ENCODE results near the gene CUL4A. TPM values are rescaled to one million over a fixed set of nuclear protein-coding genes. Genes with fewer than 3 reads are reported as not detected.

The CUL4A gene
- total RNA-seq, 2 donors from 2014 or later = 51.4 to 86.2 TPM

GRCh38 chr13:113170511-113170910, 38.9 kb upstream of the CUL4A start:
- Mint-ChIP-seq H3K4me3 (no peak overlapping the region), H3K4me1 (ENCODE audit: low read depth in 2 of 2) (peaks cover 14 to 52% of the 10 kb centered on the region in 2 donors), H3K36me3 (peaks cover 16% of the 10 kb centered on the region), H3K9me3 (no peaks in the 10 kb centered on the region), H3K27ac (no peak overlapping the region), H3K27me3 (no peaks in the 10 kb centered on the region)
- ATAC-seq (no peak), DNase-seq (ENCODE audit: low spot score) (no peak)

DNA sequence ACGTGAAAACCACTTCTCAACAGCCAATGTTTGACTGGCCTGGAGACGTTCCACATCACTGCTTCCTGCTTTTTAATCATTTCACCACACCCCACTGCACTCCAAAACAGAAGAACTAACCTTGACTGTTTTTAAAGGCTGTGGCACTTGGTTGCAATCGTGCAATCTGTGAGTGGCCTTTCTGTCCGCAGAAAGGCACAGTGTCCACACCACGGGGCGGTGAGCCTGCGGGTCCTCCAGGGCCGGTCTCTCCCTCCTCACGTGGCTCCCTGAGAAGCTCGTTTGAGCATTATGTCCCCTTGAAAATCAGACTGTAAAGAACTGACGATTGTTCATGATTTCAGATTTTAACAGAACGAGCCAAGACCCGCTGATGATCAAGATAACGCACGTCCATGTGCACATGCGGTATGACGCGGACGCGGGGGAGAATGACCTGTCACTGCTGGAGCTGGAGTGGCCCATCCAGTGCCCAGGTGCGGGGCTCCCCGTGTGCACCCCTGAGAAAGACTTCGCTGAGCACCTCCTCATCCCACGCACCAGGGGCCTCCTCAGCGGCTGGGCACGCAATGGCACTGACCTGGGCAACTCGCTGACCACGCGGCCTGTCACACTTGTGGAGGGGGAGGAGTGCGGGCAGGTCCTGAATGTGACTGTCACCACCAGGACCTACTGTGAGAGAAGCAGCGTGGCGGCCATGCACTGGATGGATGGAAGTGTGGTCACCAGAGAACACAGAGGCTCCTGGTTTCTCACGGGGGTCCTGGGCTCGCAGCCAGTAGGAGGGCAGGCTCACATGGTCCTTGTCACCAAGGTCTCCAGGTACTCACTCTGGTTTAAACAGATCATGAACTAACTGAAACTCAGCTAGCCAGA, 37.9 kb upstream of the CUL4A start:
- Mint-ChIP-seq H3K27me3 (no peaks in the 10 kb centered on the region), H3K9me3 (no peaks in the 10 kb centered on the region), H3K27ac (no peak overlapping the region), H3K36me3 (peaks cover 21% of the 10 kb centered on the region), H3K4me3 (no peak overlapping the region), H3K4me1 (ENCODE audit: low read depth in 2 of 2) (peaks cover 14 to 50% of the 10 kb centered on the region in 2 donors)
- no peak for DNase-seq (ENCODE audit: low spot score)
- ATAC-seq = no peak

- no peak overlapping the region for H3K27ac Mint-ChIP-seq
- no peak for DNase-seq (ENCODE audit: low spot score)
- no peaks in the 10 kb centered on the region for H3K27me3 Mint-ChIP-seq
- peaks cover 14 to 44% of the 10 kb centered on the region in 2 donors for H3K4me1 Mint-ChIP-seq (ENCODE audit: low read depth in 2 of 2)
- ATAC-seq = no peak
- no peak overlapping the region for H3K4me3 Mint-ChIP-seq
- peaks cover 23% of the 10 kb centered on the region for H3K36me3 Mint-ChIP-seq
- no peaks in the 10 kb centered on the region for H3K9me3 Mint-ChIP-seq
These were observed 36.9 kb upstream of the CUL4A start for GRCh38 chr13:113172419-113172926.

DNA sequence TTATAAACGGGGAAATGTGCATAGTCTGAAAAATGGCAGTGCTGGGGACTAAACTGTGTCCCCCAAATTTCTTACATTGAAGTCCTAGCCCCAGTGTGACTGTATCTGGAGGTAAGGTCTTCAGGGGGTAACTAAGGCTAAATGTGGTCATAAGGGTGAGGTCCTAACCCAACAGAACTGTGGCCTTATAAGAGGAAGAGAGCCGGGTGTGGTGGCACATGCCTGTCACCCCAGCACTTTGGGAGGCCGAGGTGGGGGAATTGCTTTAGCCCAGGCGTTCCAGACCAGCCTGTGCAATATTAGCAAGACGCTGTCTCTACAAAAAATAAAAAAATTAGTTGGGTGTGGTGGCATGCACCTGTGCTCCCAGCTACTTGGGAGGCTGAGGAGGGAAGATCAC, 33.1 kb upstream of the CUL4A start:
- peaks cover 34% of the 10 kb centered on the region for H3K36me3 Mint-ChIP-seq
- ATAC-seq = peak; percentile 94 to 96
- H3K4me1 Mint-ChIP-seq (ENCODE audit: low read depth in 2 of 2) = peaks cover 41 to 46% of the 10 kb centered on the region in 2 donors
- H3K4me3 Mint-ChIP-seq = peak overlapping the region; percentile 53
- no peaks in the 10 kb centered on the region for H3K9me3 Mint-ChIP-seq
- peak overlapping the region; percentile 70 to 80 for H3K27ac Mint-ChIP-seq
- no peaks in the 10 kb centered on the region for H3K27me3 Mint-ChIP-seq
- peak; percentile 88 for DNase-seq (ENCODE audit: low spot score)

GRCh38 chr13:113176822-113177221, 32.6 kb upstream of the CUL4A start:
- no peaks in the 10 kb centered on the region for H3K9me3 Mint-ChIP-seq
- ATAC-seq (peak in 1 of 2 donors; percentile 5), DNase-seq (ENCODE audit: low spot score) (no peak)
- H3K36me3 Mint-ChIP-seq = peaks cover 34% of the 10 kb centered on the region
- peaks cover 43% of the 10 kb centered on the region in 2 donors for H3K4me1 Mint-ChIP-seq (ENCODE audit: low read depth in 2 of 2)
- no peaks in the 10 kb centered on the region for H3K27me3 Mint-ChIP-seq
- H3K4me3 Mint-ChIP-seq = no peak overlapping the region
- H3K27ac Mint-ChIP-seq = peak overlapping the region; percentile 70 to 80

GRCh38 chr13:113178070-113178895, 31.1 kb upstream of the CUL4A start:
- H3K4me1 Mint-ChIP-seq (ENCODE audit: low read depth in 2 of 2) = peaks cover 45 to 52% of the 10 kb centered on the region in 2 donors
- H3K27ac Mint-ChIP-seq = peak overlapping the region in 1 of 2 donors; percentile 44
- peaks cover 36% of the 10 kb centered on the region for H3K36me3 Mint-ChIP-seq
- H3K4me3 Mint-ChIP-seq = peak overlapping the region; percentile 27
- no peaks in the 10 kb centered on the region for H3K9me3 Mint-ChIP-seq
- no peak for DNase-seq (ENCODE audit: low spot score)
- H3K27me3 Mint-ChIP-seq = no peaks in the 10 kb centered on the region
- ATAC-seq = no peak

DNA sequence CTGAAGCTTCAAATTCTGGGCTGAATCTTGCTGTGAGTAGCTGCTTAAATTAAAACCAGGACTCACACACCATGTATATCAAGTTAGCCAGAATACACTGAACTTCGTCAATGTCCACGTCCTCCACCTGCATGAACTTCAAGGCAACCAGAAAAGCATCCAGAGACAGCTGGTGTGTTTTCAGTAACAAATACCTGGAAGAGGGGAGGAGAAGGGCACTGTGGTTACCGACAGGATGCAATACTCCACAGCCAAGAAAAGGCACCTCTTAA, 30.6 kb upstream of the CUL4A start:
- Mint-ChIP-seq H3K27me3 (no peaks in the 10 kb centered on the region), H3K36me3 (peaks cover 40% of the 10 kb centered on the region), H3K4me1 (ENCODE audit: low read depth in 2 of 2) (peaks cover 50 to 58% of the 10 kb centered on the region in 2 donors), H3K4me3 (no peak overlapping the region), H3K9me3 (no peaks in the 10 kb centered on the region), H3K27ac (peak overlapping the region in 1 of 2 donors; percentile 44)
- ATAC-seq (no peak), DNase-seq (ENCODE audit: low spot score) (no peak)

GRCh38 chr13:113179374-113180230, 29.8 kb upstream of the CUL4A start:
- Mint-ChIP-seq H3K27me3 (no peaks in the 10 kb centered on the region), H3K4me1 (ENCODE audit: low read depth in 2 of 2) (peaks cover 47 to 58% of the 10 kb centered on the region in 2 donors), H3K9me3 (no peaks in the 10 kb centered on the region), H3K4me3 (no peak overlapping the region), H3K36me3 (peaks cover 40% of the 10 kb centered on the region), H3K27ac (peak overlapping the region in 1 of 2 donors; percentile 20)
- ATAC-seq (peak in 1 of 2 donors; percentile 34), DNase-seq (ENCODE audit: low spot score) (no peak)

GRCh38 chr13:113182046-113182445, 27.4 kb upstream of the CUL4A start:
- no peak for DNase-seq (ENCODE audit: low spot score)

GRCh38 chr13:113183450-113184129, 25.8 kb upstream of the CUL4A start:
- Mint-ChIP-seq H3K27me3 (no peaks in the 10 kb centered on the region), H3K4me1 (ENCODE audit: low read depth in 2 of 2) (peaks cover 58 to 73% of the 10 kb centered on the region in 2 donors), H3K9me3 (no peaks in the 10 kb centered on the region), H3K27ac (no peak overlapping the region), H3K4me3 (peak overlapping the region; percentile 30), H3K36me3 (peaks cover 45% of the 10 kb centered on the region)
- ATAC-seq (no peak), DNase-seq (ENCODE audit: low spot score) (no peak)

More at GRCh38 chr13:113182046-113182445, 27.4 kb upstream of the CUL4A start:
- peaks cover 53 to 65% of the 10 kb centered on the region in 2 donors for H3K4me1 Mint-ChIP-seq (ENCODE audit: low read depth in 2 of 2)
- no peak overlapping the region for H3K4me3 Mint-ChIP-seq
- H3K27ac Mint-ChIP-seq = no peak overlapping the region
- no peaks in the 10 kb centered on the region for H3K9me3 Mint-ChIP-seq
- no peak for ATAC-seq
- H3K27me3 Mint-ChIP-seq = no peaks in the 10 kb centered on the region
- H3K36me3 Mint-ChIP-seq = peaks cover 39% of the 10 kb centered on the region

DNA sequence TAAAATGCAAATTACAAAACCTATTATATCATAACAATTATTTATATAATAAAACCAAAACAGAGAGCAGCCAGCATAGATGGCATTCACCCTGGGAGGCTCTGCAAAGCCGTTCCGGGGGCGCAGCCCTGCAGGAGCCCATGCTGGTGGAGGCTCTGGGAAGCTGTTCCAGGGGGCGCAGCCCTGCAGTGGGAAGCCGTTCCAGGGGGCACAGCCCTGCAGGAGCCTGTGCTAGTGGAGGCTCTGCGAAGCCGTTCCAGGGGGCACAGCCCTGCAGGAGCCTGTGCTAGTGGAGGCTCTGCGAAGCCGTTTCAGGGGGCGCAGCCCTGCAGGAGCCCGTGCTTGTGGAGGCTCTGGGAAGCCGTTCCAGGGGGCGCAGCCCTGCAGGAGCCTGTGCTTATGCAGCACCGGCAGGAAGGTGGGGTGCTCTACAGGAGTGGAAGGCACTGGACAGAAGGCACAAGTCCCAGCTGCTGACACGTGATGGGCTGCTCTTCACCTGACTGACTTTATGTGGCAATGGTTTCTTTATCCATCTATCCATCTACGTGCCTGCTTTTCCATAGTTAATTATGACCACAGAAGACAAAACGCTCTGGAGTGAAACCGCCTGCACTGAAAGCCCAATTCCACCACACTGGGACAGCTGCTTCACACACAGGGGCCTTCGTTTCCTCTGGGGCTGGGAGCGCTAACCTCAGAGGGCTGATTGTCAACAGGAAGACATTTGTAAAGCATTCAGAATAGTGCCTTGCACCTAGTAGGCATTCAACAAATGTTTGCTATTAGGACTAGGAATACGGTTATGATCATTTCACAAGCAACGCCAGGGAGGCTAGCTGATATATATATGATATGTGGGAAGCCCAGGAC, 24.6 kb upstream of the CUL4A start:
- peak overlapping the region; percentile 80 for H3K4me3 Mint-ChIP-seq
- no peaks in the 10 kb centered on the region for H3K27me3 Mint-ChIP-seq
- DNase-seq (ENCODE audit: low spot score) = no peak
- peak in 1 of 2 donors; percentile 58 for ATAC-seq
- H3K36me3 Mint-ChIP-seq = peaks cover 47% of the 10 kb centered on the region
- H3K9me3 Mint-ChIP-seq = no peaks in the 10 kb centered on the region
- H3K27ac Mint-ChIP-seq = peak overlapping the region in 1 of 2 donors; percentile 13
- peaks cover 58 to 69% of the 10 kb centered on the region in 2 donors for H3K4me1 Mint-ChIP-seq (ENCODE audit: low read depth in 2 of 2)
